Measurements from ENCODE around the gene ANKLE2. TPM values are rescaled to one million over a fixed set of nuclear protein-coding genes. Genes with fewer than 3 reads are reported as not detected.
"Not testable (repeated sequence)": the region's sequence is repeated elsewhere in the genome, so short reads cannot be mapped to it uniquely, and the experiment has no call there.

Gene ANKLE2
- total RNA-seq, 1 donor from 2014 or later, result 59.1 TPM

DNA sequence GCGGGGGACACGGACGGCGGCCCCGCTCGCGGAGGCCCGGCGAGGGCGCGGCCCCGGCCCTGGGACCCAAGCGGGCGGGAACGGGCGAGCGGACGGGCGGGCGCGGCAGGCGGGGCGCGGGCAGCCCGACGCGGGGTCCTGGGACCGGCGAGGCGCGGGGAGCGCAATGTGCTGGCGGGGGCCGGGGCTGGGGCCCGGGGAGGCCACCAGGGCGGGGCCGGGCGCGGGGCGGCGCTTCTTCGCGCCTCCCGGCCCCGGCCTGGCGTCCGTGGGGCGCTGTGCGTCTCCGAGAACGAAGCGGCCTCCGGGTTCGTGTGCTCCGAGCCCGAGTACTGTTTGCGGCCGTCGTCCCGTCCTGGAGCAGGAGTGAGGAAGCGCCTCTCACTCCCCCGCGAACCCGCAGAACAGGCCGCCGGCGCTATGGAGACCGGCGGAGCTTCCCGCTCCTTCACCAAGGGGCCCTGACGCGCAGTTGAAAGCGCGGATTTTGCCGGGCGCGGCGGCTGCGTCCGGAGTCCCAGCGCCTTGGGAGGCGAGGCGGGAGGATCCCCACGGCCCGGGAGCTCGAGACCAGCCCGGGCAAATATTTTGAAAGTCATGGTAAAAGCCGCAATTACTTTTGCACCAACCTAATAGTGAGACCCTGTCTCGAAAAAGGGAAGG lies 420 bp upstream of the ANKLE2 start:
- Mint-ChIP-seq H3K9me3 (no peaks in the 10 kb centered on the region), H3K27me3 (ENCODE audit: insufficient read depth, low read depth) (no peaks in the 10 kb centered on the region), H3K4me1 (peaks cover 12% of the 10 kb centered on the region), H3K4me3 (peak overlapping the region; percentile 86), H3K27ac (peak overlapping the region; percentile 82), H3K36me3 (peaks cover 13% of the 10 kb centered on the region)
- Histone ChIP-seq H4K20me1 (ENCODE audit: low read depth) (peaks cover 34% of the 10 kb centered on the region), H3K79me2 (ENCODE audit: low read depth) (peaks cover 55% of the 10 kb centered on the region), H3F3A (ENCODE audit: low read depth) (peaks cover 20% of the 10 kb centered on the region), H3K4me1 (peaks cover 6% of the 10 kb centered on the region), H3K9me3 (ENCODE audit: low read depth) (no peaks in the 10 kb centered on the region), H3K36me3 (no peaks in the 10 kb centered on the region), H3K4me3 (peak overlapping the region; percentile 85), H3K27ac (peak overlapping the region; percentile 97), H3K27me3 (no peaks in the 10 kb centered on the region), H2AFZ (replicated peaks) (peak overlapping the region; percentile 99), H3K9ac (peak overlapping the region; percentile 91), H3K4me2 (peak overlapping the region; percentile 96)
- TF ChIP-seq, protein P1, sequence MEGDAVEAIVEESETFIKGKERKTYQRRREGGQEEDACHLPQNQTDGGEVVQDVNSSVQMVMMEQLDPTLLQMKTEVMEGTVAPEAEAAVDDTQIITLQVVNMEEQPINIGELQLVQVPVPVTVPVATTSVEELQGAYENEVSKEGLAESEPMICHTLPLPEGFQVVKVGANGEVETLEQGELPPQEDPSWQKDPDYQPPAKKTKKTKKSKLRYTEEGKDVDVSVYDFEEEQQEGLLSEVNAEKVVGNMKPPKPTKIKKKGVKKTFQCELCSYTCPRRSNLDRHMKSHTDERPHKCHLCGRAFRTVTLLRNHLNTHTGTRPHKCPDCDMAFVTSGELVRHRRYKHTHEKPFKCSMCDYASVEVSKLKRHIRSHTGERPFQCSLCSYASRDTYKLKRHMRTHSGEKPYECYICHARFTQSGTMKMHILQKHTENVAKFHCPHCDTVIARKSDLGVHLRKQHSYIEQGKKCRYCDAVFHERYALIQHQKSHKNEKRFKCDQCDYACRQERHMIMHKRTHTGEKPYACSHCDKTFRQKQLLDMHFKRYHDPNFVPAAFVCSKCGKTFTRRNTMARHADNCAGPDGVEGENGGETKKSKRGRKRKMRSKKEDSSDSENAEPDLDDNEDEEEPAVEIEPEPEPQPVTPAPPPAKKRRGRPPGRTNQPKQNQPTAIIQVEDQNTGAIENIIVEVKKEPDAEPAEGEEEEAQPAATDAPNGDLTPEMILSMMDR (IDR thresholded peaks at IDR 0.05), result peak; percentile 36
- TF ChIP-seq EZH2phosphoT487 (IDR thresholded peaks at IDR 0.05) (no peak), EZH2 (IDR thresholded peaks at IDR 0.05) (no peak)
- peak; percentile 96 for DNase-seq (ENCODE audit: low spot score)

DNA sequence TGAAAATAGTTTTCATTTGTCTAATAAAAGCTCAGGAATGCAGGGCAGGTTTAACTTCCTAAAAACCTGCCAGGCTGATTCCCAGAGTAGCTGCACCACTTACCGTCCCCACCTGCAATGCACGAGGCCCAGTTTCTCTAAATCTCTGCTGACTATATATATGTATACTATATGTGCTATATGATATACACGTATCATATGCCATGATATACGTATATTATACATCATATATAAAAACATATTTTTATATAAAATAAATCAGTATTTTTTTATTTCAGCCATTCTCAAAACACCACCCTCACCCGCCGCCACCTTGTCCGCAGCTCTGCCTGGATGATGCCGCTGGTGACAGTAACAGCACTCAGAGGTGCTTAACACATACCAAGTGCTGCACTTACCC lies 2.3 kb downstream of the ANKLE2 start:
- H3K79me2 ChIP-seq (ENCODE audit: low read depth), result peaks cover 82% of the 10 kb centered on the region

DNA sequence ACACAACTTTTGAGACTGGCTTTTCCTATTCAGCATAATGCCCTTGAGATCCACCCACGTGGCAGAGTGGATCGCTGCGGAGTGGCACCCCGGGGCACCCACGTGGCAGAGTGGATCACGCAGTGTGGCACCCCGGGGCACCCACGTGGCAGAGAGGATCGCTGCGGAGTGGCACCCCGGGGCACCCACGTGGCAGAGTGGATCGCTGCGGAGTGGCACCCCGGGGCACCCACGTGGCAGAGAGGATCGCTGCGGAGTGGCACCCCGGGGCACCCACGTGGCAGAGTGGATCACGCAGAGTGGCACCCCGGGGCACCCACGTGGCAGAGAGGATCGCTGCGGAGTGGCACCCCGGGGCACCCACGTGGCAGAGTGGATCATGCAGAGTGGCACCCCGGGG lies 2.8 kb downstream of the ANKLE2 start:
- peaks cover 44% of the 10 kb centered on the region for H4K20me1 ChIP-seq (ENCODE audit: low read depth)
- H3K27ac ChIP-seq; H3K4me3 ChIP-seq; H3K4me3 Mint-ChIP-seq; H3K27ac Mint-ChIP-seq; H3K9me3 Mint-ChIP-seq; H3K27me3 Mint-ChIP-seq (ENCODE audit: insufficient read depth, low read depth); H3K27me3 ChIP-seq; H2AFZ ChIP-seq (replicated peaks); H3K9ac ChIP-seq; H3K4me1 ChIP-seq; H3K9me3 ChIP-seq (ENCODE audit: low read depth); H3K4me2 ChIP-seq; H3K36me3 ChIP-seq; DNase-seq (ENCODE audit: low spot score): not testable (repeated sequence)
- peaks cover 25% of the 10 kb centered on the region for H3F3A ChIP-seq (ENCODE audit: low read depth)
- Mint-ChIP-seq H3K4me1 (peaks cover 12% of the 10 kb centered on the region), H3K36me3 (peaks cover 21% of the 10 kb centered on the region)
- peaks cover 87% of the 10 kb centered on the region for H3K79me2 ChIP-seq (ENCODE audit: low read depth)

More for the DNA sequence above, 2.3 kb downstream of the ANKLE2 start:
- Histone ChIP-seq H3K36me3 (peaks cover 4% of the 10 kb centered on the region), H3K4me1 (peaks cover 6% of the 10 kb centered on the region), H3K27me3 (no peaks in the 10 kb centered on the region), H3K27ac (no peak overlapping the region), H3K9me3 (ENCODE audit: low read depth) (no peaks in the 10 kb centered on the region), H3F3A (ENCODE audit: low read depth) (peaks cover 25% of the 10 kb centered on the region), H3K4me3 (no peak overlapping the region), H3K4me2 (no peak overlapping the region), H4K20me1 (ENCODE audit: low read depth) (peaks cover 44% of the 10 kb centered on the region), H2AFZ (replicated peaks) (no peak overlapping the region), H3K9ac (no peak overlapping the region)
- no peaks in the 10 kb centered on the region for H3K27me3 Mint-ChIP-seq (ENCODE audit: insufficient read depth, low read depth)
- no peaks in the 10 kb centered on the region for H3K9me3 Mint-ChIP-seq
- peak overlapping the region; percentile 33 for H3K4me3 Mint-ChIP-seq
- H3K4me1 Mint-ChIP-seq, result peaks cover 12% of the 10 kb centered on the region
- DNase-seq (ENCODE audit: low spot score), result no peak
- no peak overlapping the region for H3K27ac Mint-ChIP-seq
- H3K36me3 Mint-ChIP-seq, result peaks cover 18% of the 10 kb centered on the region
- TF ChIP-seq, protein P1 (IDR thresholded peaks at IDR 0.05), result no peak
- TF ChIP-seq EZH2phosphoT487 (IDR thresholded peaks at IDR 0.05) (no peak), EZH2 (IDR thresholded peaks at IDR 0.05) (no peak)

DNA sequence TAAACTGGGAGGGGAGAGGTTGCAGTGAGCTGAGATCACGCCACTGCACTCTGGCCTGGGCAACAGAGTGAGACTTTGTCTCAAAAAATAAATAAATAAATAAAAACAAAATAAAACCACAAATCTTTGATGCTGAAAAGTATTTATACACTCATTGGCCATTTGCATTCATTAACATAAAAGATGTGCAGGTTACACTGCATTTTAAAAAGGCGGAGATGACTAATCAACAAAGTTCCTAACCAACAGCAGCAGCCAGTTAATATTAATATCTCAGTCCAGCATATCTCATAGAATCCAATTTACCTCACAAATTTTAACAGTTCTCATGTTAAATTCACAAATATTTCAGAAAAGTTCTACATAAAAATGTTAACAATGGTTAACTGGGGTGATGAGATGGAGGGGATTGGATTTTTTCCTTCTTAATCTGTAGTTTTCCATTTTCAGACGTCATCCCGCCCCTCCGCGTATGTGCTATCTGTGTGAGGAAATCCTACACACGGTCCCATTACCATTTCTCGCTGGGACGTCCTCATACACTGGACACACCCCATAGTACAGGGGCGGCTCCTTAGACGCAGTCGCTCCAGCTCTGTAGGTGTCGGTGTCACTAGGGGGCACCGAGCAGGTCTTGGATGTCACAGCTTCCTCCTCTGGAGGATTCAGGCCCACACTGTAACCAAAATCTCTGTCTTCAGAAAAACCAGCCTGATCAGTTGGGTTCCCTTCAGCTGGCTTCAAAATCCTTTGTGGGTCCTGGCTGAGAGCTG lies 7.3 kb downstream of the ANKLE2 start:
- no peak overlapping the region for H3K4me3 Mint-ChIP-seq
- Histone ChIP-seq H3K9me3 (ENCODE audit: low read depth) (no peaks in the 10 kb centered on the region), H3K9ac (no peak overlapping the region), H3K4me1 (no peaks in the 10 kb centered on the region), H2AFZ (replicated peaks) (no peak overlapping the region), H3K4me2 (no peak overlapping the region), H3K4me3 (no peak overlapping the region), H3K36me3 (peaks cover 8% of the 10 kb centered on the region), H3K27me3 (no peaks in the 10 kb centered on the region), H3F3A (ENCODE audit: low read depth) (peaks cover 8% of the 10 kb centered on the region), H3K27ac (no peak overlapping the region), H4K20me1 (ENCODE audit: low read depth) (peaks cover 41% of the 10 kb centered on the region), H3K79me2 (ENCODE audit: low read depth) (peaks cover 89% of the 10 kb centered on the region)
- H3K36me3 Mint-ChIP-seq, result peaks cover 16% of the 10 kb centered on the region
- no peaks in the 10 kb centered on the region for H3K27me3 Mint-ChIP-seq (ENCODE audit: insufficient read depth, low read depth)
- TF ChIP-seq, protein P1 (IDR thresholded peaks at IDR 0.05), result no peak
- no peak for TF ChIP-seq EZH2phosphoT487 (IDR thresholded peaks at IDR 0.05)
- no peak for TF ChIP-seq EZH2 (IDR thresholded peaks at IDR 0.05)
- no peaks in the 10 kb centered on the region for H3K9me3 Mint-ChIP-seq
- H3K4me1 Mint-ChIP-seq, result no peaks in the 10 kb centered on the region
- no peak for DNase-seq (ENCODE audit: low spot score)
- no peak overlapping the region for H3K27ac Mint-ChIP-seq

DNA sequence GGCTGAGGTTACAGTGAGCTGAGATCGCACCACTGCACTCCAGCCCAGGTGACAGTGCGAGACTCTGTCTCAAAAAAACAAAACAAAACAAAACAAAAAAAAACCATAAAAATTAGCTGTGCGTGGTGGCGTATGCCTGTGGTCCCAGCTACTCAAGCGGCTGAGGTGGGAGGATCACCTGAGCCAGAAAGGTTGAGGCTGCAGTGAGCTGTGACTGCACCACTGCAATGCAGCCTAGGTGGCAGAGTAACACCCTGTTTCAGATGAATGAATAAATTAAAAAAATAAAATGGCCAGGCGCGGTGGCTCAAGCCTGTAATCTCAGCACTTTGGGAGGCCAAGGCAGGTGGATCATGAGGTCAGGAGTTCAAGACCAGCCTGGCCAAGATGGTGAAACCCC lies 8.0 kb downstream of the ANKLE2 start:
- not testable (repeated sequence) for H3K4me1 ChIP-seq; H3K27me3 ChIP-seq; H3K27me3 Mint-ChIP-seq (ENCODE audit: insufficient read depth, low read depth); DNase-seq (ENCODE audit: low spot score); H3K27ac ChIP-seq; H3K36me3 ChIP-seq; H3K4me1 Mint-ChIP-seq; H3K9me3 Mint-ChIP-seq; H3K27ac Mint-ChIP-seq; H3K9ac ChIP-seq; H3K4me2 ChIP-seq; H3K9me3 ChIP-seq (ENCODE audit: low read depth); H3K4me3 ChIP-seq; H2AFZ ChIP-seq (replicated peaks); H3F3A ChIP-seq (ENCODE audit: low read depth); H3K4me3 Mint-ChIP-seq
- peaks cover 41% of the 10 kb centered on the region for H4K20me1 ChIP-seq (ENCODE audit: low read depth)
- H3K79me2 ChIP-seq (ENCODE audit: low read depth), result peaks cover 83% of the 10 kb centered on the region
- H3K36me3 Mint-ChIP-seq, result peaks cover 16% of the 10 kb centered on the region
